B cell (primary cell): ENCODE results near the gene SCML1. TPM values are rescaled to one million over a fixed set of nuclear protein-coding genes. Genes with fewer than 3 reads are reported as not detected.

ENCODE experiments used
- ATAC-seq: fragments of 200-7000 bp; cut with Tn5 transposase; one replicate; pipeline ENCODE4 v1.10.0; 2021; ENCODE audit warnings: low read depth, mild to moderate bottlenecking, moderate number of reproducible peaks, moderate library complexity
- CTCF ChIA-PET: fragments of 350-600 bp; sonication (Branson Sonifier 250); formaldehyde crosslinking; loops from one replicate; lab custom pipeline; 2021; ENCODE audit warnings: antibody characterized with exemption, inconsistent platforms; lab: Charles Lee
- POLR2A ChIA-PET: fragments of 350-600 bp; sonication (Branson Sonifier 250); formaldehyde crosslinking; loops from one replicate; lab custom pipeline; 2021; ENCODE audit warnings: antibody characterized with exemption; lab: Charles Lee
- DNase-seq: peaks from one replicate; pipeline ENCODE4 v3.0.0; 2013
- H2AFZ ChIP-seq: 2 replicates; pipeline ENCODE4 v1.6.1; 2012; ENCODE audit warnings: mild to moderate bottlenecking, low read depth, low read length; ENCODE audit not compliant: insufficient read depth, poor library complexity, severe bottlenecking
- H3K27ac ChIP-seq, 2 donors: 1 replicate in 1 of 2; 2 replicates in 1 of 2; pipeline ENCODE4 v1.5.1; 2012 to 2013; ENCODE audit warnings: low read length in 2 of 2, mild to moderate bottlenecking in 2 of 2, moderate library complexity in 1 of 2
- H3K27me3 ChIP-seq, 4 experiments: fragments of 200-600 bp in 1 of 4; sonication (generic) in 1 of 4; replicated peaks in 1 of 4; 1 replicate in 2 of 4; 2 replicates in 2 of 4; pipeline versions ENCODE4 v1.6.1 to v1.7.0; 2013 to 2016; ENCODE audit warnings: low read length in 3 of 4, mild to moderate bottlenecking in 2 of 4, mixed read lengths in 1 of 4, moderate library complexity in 1 of 4; ENCODE audit not compliant: insufficient read depth in 4 of 4, control insufficient read depth in 3 of 4; ENCODE audit errors: control extremely low read depth in 1 of 4
- H3K36me3 ChIP-seq, 2 experiments: replicated peaks in 1 of 2; 1 replicate in 1 of 2; 2 replicates in 1 of 2; pipeline versions ENCODE4 v1.6.1 to v1.7.1; 2013; ENCODE audit warnings: low read length in 1 of 2; ENCODE audit not compliant: insufficient read depth in 2 of 2, control insufficient read depth in 1 of 2; ENCODE audit errors: control extremely low read depth in 1 of 2, extremely low read depth in 1 of 2
- H3K4me1 ChIP-seq, 2 donors: fragments of 200-600 bp in 1 of 2; sonication (generic) in 1 of 2; 1 replicate in 1 of 2; 2 replicates in 1 of 2; pipeline versions ENCODE4 v1.5.1 to v1.6.1; 2013 to 2017; ENCODE audit warnings: low read length in 2 of 2; ENCODE audit not compliant: control insufficient read depth in 2 of 2, insufficient read depth in 2 of 2
- H3K4me2 ChIP-seq: replicated peaks from 2 replicates; pipeline ENCODE3; 2012; ENCODE audit warnings: mild to moderate bottlenecking, low read depth, low read length; ENCODE audit not compliant: poor library complexity, severe bottlenecking
- H3K4me3 ChIP-seq, 5 experiments: fragments of 200-600 bp in 1 of 5; sonication (generic) in 1 of 5; 1 replicate in 3 of 5; 2 replicates in 2 of 5; pipeline versions ENCODE4 v1.5.1 to v1.7.0; 2011 to 2016; ENCODE audit warnings: low read length in 4 of 5, mild to moderate bottlenecking in 4 of 5, low read depth in 2 of 5, control low read depth in 1 of 5, moderate library complexity in 1 of 5; ENCODE audit not compliant: insufficient read depth in 1 of 5; ENCODE audit errors: control extremely low read depth in 1 of 5, extremely low read depth in 1 of 5
- H3K79me2 ChIP-seq: fragments of 200-600 bp; sonication (generic); one replicate; pipeline ENCODE4 v1.6.0; 2016; ENCODE audit warnings: low read length; ENCODE audit not compliant: control insufficient read depth, insufficient read depth
- H3K9ac ChIP-seq: fragments of 200-600 bp; sonication (generic); 2 replicates; pipeline ENCODE4 v1.6.1; 2017; ENCODE audit warnings: mild to moderate bottlenecking, low read length, moderate library complexity
- H3K9me3 ChIP-seq, 3 donors: one replicate each; pipeline versions ENCODE4 v1.6.1 to v1.7.1; 2013; ENCODE audit warnings: low read length in 2 of 3; ENCODE audit not compliant: control insufficient read depth in 2 of 3, insufficient read depth in 1 of 3; ENCODE audit errors: control extremely low read depth in 1 of 3
- H4K20me1 ChIP-seq: 2 replicates; pipeline ENCODE4 v1.6.0; 2012; ENCODE audit warnings: mild to moderate bottlenecking, low read length; ENCODE audit not compliant: insufficient read depth, control insufficient read depth, poor library complexity, severe bottlenecking
- H3K27ac Mint-ChIP-seq: one replicate; pipeline ENCODE4 v1.8.0; 2021; ENCODE audit warnings: mixed read lengths
- H3K27me3 Mint-ChIP-seq: one replicate; pipeline ENCODE4 v1.8.0; 2021; ENCODE audit warnings: mixed read lengths
- H3K4me1 Mint-ChIP-seq: one replicate; pipeline ENCODE4 v1.8.0; 2021; ENCODE audit warnings: mixed read lengths
- H3K4me3 Mint-ChIP-seq: one replicate; pipeline ENCODE4 v1.8.0; 2021; ENCODE audit warnings: mixed read lengths
- H3K9me3 Mint-ChIP-seq: one replicate; pipeline ENCODE4 v1.8.0; 2022; ENCODE audit warnings: mixed read lengths; ENCODE audit not compliant: insufficient read depth
- EZH2 ChIP-seq: IDR thresholded peaks from 2 replicates; pipeline ENCODE4 v1.6.1; 2012; ENCODE audit warnings: borderline replicate concordance, low read depth, mild to moderate bottlenecking, moderate library complexity, low read length; ENCODE audit not compliant: insufficient read depth, poor library complexity, severe bottlenecking
- WGBS: methylation state at CpG from one replicate; pipeline ENCODE4 v1.1.5; 2013; ENCODE audit warnings: missing lambda C conversion rate; ENCODE audit not compliant: insufficient coverage; 5-methylcytosine and 5-hydroxymethylcytosine counted together
- intact Hi-C: fragments of 100-400 bp; cut with micrococcal nuclease; formaldehyde crosslinking; loops from one replicate; pipeline ENCODE4 v1.10.0; 2022
- polyA plus RNA-seq: library from polyadenylated mRNA; depleted of rRNA; stranded (reverse); fragments of >200 nt; gene quantifications from 2 replicates; pipeline ENCODE4 v1.2.3, GENCODE V29; 2012
- total RNA-seq, 2 donors: library from RNA; stranded (reverse); fragments of 120-200 nt in 1 of 2; gene quantifications; 1 replicate in 1 of 2; 2 replicates in 1 of 2; pipeline versions ENCODE4 v1.2.3 to v1.2.4, GENCODE V29; 2013 to 2022
- TF ChIP-seq, protein P1 (sequence below): fragments of 200-600 bp; IDR thresholded peaks from one replicate; pipeline ENCODE4 v1.8.0; 2022; ENCODE audit warnings: antibody characterized with exemption, mild to moderate bottlenecking

SCML1 gene
- total and polyA plus RNA-seq, 2 donors (not counting 1 experiment from before 2014, with no cell fraction given) = 6.7 to 9.6 TPM

GRCh38 chrX:17743913-17744312 is 6.6 kb downstream of the SCML1 start:
- Mint-ChIP-seq H3K27me3 (no peaks in the 10 kb centered on the region), H3K27ac (no peak overlapping the region), H3K4me3 (no peak overlapping the region), H3K4me1 (peaks cover 7% of the 10 kb centered on the region), H3K9me3 (no peaks in the 10 kb centered on the region)
- H3K9me3 ChIP-seq = no peaks in the 10 kb centered on the region
- H3K36me3 ChIP-seq = no peaks in the 10 kb centered on the region
- H3K27me3 ChIP-seq = no peaks in the 10 kb centered on the region
- ChIA-PET POLR2A (no interaction called here), CTCF (no interaction called here)
- no peaks in the 10 kb centered on the region for H3K79me2 ChIP-seq
- no CpG with 5 or more reads among the region's 2 CpGs for WGBS
- DNase-seq (no peak), ATAC-seq (no peak)
- intact Hi-C loops = no loop called here
- H3K4me2 ChIP-seq = no peak overlapping the region
- H2AFZ ChIP-seq = no peak overlapping the region
- H3K4me3 ChIP-seq = no peak overlapping the region
- no peak overlapping the region for H3K9ac ChIP-seq
- no peaks in the 10 kb centered on the region for H4K20me1 ChIP-seq
- peaks cover 0 to 4% of the 10 kb centered on the region in 2 donors for H3K4me1 ChIP-seq
- TF ChIP-seq EZH2 = no peak
- TF ChIP-seq, protein P1, sequence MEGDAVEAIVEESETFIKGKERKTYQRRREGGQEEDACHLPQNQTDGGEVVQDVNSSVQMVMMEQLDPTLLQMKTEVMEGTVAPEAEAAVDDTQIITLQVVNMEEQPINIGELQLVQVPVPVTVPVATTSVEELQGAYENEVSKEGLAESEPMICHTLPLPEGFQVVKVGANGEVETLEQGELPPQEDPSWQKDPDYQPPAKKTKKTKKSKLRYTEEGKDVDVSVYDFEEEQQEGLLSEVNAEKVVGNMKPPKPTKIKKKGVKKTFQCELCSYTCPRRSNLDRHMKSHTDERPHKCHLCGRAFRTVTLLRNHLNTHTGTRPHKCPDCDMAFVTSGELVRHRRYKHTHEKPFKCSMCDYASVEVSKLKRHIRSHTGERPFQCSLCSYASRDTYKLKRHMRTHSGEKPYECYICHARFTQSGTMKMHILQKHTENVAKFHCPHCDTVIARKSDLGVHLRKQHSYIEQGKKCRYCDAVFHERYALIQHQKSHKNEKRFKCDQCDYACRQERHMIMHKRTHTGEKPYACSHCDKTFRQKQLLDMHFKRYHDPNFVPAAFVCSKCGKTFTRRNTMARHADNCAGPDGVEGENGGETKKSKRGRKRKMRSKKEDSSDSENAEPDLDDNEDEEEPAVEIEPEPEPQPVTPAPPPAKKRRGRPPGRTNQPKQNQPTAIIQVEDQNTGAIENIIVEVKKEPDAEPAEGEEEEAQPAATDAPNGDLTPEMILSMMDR = no peak
- H3K27ac ChIP-seq = no peak overlapping the region

- no peak overlapping the region for H3K4me3 Mint-ChIP-seq
- Histone ChIP-seq H3K4me2 (no peak overlapping the region), H3K79me2 (no peaks in the 10 kb centered on the region), H3K36me3 (peaks cover 0 to 2% of the 10 kb centered on the region in 2 experiments), H3K27ac (no peak overlapping the region), H4K20me1 (no peaks in the 10 kb centered on the region), H3K9me3 (no peaks in the 10 kb centered on the region), H3K9ac (no peak overlapping the region), H3K4me1 (no peaks in the 10 kb centered on the region), H2AFZ (no peak overlapping the region), H3K4me3 (no peak overlapping the region), H3K27me3 (no peaks in the 10 kb centered on the region)
- TF ChIP-seq, protein P1 = no peak
- no peak for TF ChIP-seq EZH2
- no CpG with 5 or more reads among the region's 2 CpGs for WGBS
- peaks cover 2% of the 10 kb centered on the region for H3K4me1 Mint-ChIP-seq
- ATAC-seq (no peak), DNase-seq (no peak)
- CTCF ChIA-PET = interaction anchor here (1.3 kb wide), 1 partner anchor 7 kb away, joined by 4 read pairs; the partner anchor contains the start of gene SCML1
- POLR2A ChIA-PET = no interaction called here
- intact Hi-C loops = no loop called here
- no peaks in the 10 kb centered on the region for H3K27me3 Mint-ChIP-seq
- no peak overlapping the region for H3K27ac Mint-ChIP-seq
- no peaks in the 10 kb centered on the region for H3K9me3 Mint-ChIP-seq
These were observed 7.7 kb downstream of the SCML1 start for GRCh38 chrX:17744896-17745523.
